Stimulated activated CD4-positive, alpha-beta T cell treated with anti-CD3 and anti-CD28 coated beads, Interleukin-1b, Interleukin-23, amount 100 ng/mL, for 48 hours (primary cell): ENCODE data around the gene UCK1.
"Not testable (repeated sequence)": the region's sequence is repeated elsewhere in the genome, so short reads cannot be mapped to it uniquely, and the experiment has no call there.

Experiments used
- DNase-seq: peaks from one replicate; pipeline ENCODE4 v3.0.0-alpha.2; 2020

The UCK1 gene

GRCh38 chr9:131523086-131523388 is 8.0 kb downstream of the UCK1 start:
- no peak for DNase-seq

- DNase-seq, result no peak
Measured at GRCh38 chr9:131522257-131523085, 8.6 kb downstream of the UCK1 start.

DNA sequence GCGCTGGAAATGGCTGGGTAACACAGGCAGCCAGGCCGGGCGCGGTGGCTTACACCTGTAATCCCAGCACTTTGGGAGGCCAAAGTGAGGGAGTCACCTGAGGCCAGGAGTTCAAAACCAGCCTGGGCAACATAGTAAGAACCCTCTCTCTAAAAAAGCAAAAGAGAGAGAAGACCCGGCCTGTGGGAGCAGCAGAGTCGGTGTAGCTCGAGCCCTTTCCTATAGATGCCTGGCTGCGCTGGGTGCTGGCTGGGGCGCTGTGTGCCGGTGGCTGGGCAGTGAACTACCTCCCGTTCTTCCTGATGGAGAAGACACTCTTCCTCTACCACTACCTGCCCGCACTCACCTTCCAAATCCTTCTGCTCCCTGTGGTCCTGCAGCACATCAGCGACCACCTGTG is 9.2 kb downstream of the UCK1 start:
- no peak for DNase-seq

DNA sequence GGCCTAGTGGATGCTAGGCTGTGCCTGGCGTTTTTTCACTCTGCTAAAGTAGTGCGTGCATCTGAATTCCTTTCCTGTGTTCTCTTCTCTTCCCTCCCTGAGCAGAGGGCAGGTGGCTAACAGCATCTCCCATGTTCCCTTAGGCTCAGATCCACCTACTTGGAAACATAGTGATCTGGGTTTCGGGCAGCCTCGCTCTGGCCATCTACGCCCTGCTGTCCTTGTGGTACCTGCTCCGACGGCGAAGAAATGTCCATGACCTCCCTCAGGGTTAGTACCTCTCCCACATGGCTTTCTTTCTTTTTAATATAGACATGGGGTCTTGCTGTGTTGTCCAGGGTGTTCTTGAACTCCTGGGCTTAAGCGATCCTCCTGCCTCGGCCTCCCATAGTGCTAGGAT is 9.9 kb downstream of the UCK1 start:
- no peak for DNase-seq

- DNase-seq, result no peak
Measured at GRCh38 chr9:131520503-131520902, 10.6 kb downstream of the UCK1 start.

DNA sequence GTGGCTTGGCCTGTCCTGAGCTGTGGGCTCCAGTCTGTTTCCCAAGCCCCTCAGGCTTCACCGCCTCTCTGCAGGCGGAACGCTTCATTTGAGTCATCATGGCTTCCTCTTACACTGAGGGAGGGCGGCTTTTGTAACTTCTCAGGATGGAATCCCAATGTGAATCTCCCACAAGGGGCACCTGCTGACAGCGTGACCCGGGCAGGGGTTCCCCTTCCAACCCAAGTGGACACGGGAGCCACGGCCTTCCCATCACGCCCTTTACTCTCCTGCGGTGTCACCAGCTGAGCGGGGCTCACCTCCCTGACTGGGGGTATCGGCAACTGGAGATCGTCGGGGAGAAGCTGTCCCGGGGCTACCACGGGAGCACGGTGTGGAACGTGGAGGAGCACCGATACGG is 12.5 kb downstream of the UCK1 start:
- no peak for DNase-seq

DNA sequence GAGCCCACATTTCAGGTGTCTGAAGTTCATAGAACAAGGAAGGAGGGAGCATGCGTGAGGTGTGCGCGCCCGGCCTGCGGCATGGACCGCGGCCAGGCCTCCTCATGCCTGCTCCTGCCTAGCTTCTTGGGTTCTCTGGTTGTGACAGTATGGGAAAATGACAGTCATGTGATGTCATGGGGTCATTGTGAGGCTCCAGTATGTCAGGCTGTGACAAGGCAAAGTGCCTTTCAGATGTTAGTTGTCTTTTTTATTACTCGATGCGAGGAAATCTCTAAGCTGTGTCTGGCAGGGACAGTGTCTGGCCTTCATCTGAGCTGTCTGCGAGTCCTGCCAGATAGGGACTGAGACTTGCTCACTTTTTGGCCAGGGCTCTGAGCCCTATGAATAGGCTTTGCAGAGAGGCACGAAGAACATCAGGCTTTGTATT is 13.3 kb downstream of the UCK1 start:
- DNase-seq, result no peak

DNA sequence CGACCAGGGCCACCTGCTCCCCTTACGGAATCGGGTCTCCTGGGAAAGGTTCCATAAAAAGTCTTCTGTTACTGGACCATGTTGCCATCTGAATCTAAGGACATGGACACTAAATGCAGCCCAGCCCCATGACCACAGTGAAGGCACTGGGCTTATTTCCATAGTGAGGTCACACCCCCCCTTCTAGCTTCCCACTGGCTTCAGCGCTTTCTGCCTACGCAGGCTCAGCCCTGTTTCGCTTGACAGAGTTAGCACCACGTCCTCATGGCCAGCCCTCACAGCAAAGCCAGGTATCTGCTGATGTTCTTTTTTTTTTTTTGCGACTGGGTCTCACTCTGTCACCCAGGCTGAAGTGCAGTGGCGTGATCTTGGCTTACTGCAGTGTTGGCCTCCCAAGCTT is 14.1 kb downstream of the UCK1 start:
- no peak for DNase-seq

DNA sequence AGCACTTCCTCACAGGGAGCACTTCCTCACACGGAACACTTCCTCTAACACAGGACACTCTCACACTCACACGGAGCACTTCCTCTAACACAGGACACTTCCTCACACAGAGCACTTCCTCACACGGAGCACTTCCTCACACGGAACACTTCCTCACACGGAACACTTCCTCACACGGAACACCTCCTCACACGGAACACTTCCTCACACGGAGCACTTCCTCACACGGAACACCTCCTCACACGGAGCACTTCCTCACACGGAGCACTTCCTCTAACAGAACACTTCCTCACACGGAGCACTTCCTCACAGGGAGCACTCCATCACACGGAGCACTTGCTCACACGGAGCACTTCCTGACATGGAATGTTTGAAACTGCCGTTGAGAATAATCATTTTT is 15.0 kb downstream of the UCK1 start:
- no peak for DNase-seq

GRCh38 chr9:131515559-131516031 is 15.5 kb downstream of the UCK1 start:
- DNase-seq, result not testable (repeated sequence)

DNA sequence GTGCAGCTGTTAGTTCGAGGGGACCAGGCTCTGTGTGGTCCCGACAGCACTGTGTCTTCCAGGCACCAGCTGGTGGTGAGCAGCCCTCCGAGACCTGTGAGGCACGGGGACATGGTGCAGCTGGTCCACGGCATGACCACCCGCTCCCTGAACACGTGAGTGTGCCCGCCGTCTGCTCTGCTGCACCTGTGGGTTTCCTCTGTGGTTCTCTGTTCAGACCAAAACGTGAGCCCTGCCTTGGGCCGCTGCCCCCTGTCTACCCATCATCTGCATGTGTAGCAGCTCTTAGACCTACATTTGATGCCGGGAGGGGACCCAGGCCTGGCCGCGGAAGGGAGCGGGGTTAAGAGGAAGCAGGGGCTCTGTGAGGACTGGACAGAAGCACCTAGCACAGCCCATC is 17.9 kb downstream of the UCK1 start:
- DNase-seq, result no peak

- no peak for DNase-seq
Measured at GRCh38 chr9:131511880-131512279, 19.2 kb downstream of the UCK1 start.

DNA sequence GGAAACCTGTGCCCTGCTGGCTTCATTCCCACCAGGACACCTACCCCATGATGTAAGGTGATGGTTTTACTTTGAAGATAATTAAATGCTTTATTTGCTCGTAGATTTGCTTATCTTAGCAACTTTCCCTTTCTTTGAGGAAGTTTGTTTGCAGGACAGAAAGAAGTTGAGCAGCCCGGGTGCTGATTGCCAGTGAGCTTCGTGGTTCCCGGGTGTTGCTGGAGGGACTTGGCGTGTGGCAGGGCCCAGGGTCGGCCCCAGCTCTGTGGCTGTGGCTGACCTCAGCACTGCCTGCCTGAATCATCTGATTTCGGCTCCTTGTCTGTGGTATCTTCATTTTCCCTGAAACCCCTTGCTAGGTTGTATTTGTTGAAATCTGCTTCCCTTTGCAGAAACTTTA is 19.6 kb downstream of the UCK1 start:
- DNase-seq, result no peak

DNA sequence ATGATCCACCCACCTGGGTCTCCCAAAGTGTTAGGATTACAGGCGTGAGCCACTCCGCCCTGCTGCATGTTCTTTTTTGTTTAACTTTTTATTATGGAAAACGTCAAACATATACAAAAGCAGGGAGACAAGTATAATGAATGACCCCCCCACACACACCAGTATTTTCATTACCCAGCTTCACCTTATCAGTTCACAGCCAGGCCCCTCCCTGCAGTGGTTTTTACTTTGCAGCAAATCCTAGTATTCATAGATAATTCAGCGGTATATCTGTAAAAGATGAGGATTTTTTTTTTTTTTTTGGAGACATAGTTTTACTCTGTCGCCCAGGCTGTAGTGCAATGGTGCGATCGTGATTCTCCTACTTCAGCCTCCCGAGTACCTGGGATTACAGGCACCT is 26.1 kb downstream of the UCK1 start:
- DNase-seq, result no peak

- DNase-seq, result peak; percentile 87
Measured at GRCh38 chr9:131503626-131504465, 27.2 kb downstream of the UCK1 start.

DNA sequence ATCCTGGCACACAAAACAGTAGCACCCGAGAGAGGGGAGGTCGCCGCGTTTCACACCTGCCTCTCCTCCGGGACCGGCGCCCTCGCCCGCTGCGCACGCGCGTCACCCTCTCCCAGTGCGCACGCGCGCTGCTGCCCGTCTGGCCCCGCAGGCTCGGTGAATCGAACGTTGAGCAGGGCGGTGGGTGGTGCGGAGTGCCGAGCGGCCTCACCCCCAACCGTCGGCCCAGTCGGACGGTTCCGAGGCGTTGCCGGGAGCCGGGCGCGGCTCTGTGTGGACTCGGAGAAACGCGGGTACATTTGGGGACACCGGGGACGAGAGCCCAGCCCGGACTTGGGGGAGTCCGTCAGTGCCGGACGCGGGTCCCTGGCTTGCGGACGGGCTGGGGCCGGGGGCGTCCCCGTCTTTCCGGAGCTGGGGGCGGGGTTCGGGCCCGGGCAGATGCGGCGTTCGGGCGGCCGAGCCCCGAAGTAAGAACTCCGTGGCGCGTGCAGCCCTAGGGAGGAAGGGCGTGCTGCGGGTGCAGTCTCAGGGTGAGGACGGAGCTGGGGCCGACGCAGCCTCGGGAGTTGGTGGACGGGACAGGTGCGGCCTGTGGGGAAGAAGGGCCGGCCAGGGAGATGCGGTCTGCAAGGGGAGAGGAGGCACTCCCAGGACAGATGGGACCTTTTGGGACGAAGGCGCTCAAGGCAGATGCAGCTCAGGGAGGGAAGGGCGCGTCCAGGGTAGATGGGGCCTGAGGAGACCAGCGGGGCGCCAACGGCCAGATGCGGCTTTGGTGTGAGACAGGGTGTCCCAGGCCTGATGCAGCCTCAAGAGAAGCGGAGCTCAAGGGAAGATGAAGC is 28.1 kb downstream of the UCK1 start, which contains the start of gene POMT1:
Gene POMT1 (plus strand): TSS at position 138 of the 845 bp plus-strand sequence. CDS start 1,301 bp downstream, outside the sequence.
- DNase-seq, result peak; percentile 90

- peak; percentile 74 for DNase-seq
Measured at GRCh38 chr9:131500939-131501541, 30.0 kb downstream of the UCK1 start.

DNA sequence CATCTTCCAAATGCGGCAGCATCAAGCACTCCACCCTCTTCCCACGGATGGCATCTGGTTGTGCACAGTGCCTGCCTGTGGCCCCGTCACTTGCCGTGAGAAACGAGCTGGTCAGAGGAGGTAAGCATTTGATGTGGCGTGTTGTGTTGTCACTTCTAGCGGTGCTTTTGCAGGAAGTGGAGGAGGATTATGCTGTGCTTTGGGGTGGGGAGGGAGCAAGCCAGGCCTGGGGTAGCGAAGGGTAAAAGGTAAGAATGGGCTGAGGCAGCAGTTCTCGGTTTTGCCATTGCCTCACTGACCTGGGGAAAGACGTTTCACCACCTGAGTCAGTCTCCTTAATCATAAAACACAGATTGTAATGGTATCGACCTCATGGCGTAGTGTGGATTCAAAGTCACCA is 30.7 kb downstream of the UCK1 start:
- peak; percentile 85 for DNase-seq

GRCh38 chr9:131499254-131499767 is 31.8 kb downstream of the UCK1 start:
- no peak for DNase-seq

DNA sequence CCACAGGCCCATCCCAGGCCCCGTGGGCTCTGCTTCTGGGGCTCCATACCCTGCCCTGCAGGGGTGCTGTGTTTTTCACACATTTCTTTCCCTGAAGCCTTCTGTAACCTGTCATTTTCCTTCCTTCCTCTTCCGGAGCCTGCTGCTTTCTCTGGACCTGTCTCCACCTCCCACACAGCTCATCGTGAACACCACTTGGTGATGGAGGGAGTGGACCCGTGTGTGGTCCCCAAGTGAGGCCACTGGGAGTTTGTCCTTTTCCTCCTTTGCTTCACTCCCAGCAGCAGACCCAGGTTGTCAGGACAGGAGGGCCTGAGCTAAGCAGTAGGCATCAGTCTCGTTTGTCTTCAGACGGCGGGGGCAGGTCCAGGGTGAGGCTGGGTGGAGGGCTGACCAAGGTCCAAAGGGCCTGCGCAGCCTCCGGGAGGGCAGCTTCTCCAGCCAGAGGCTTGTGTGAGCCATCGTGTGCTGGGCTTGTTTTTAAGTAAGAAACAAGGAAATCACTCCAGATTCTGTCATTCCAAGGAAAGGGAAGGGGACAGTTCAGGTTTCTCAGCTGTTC is 34.1 kb downstream of the UCK1 start:
- no peak for DNase-seq

DNA sequence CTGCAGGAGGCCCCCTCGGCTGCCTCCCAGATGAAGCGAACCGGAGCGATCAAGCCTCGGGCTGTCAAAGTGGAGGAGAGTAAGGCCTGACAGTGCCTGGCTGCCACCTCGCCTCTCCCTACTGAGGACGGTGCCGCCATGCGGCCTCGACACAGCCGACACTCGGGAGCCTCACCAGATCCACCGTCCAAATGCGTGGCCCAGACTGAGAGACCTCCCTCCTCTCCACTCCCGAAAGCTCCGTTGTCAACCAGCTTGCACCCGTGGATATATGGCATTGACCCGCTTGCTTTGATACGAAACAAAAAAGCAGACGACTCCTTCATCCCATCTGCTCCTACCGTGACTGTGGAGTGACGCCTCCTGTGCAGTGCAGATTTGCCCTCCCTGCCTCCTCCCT is 35.3 kb downstream of the UCK1 start:
- no peak for DNase-seq

DNA sequence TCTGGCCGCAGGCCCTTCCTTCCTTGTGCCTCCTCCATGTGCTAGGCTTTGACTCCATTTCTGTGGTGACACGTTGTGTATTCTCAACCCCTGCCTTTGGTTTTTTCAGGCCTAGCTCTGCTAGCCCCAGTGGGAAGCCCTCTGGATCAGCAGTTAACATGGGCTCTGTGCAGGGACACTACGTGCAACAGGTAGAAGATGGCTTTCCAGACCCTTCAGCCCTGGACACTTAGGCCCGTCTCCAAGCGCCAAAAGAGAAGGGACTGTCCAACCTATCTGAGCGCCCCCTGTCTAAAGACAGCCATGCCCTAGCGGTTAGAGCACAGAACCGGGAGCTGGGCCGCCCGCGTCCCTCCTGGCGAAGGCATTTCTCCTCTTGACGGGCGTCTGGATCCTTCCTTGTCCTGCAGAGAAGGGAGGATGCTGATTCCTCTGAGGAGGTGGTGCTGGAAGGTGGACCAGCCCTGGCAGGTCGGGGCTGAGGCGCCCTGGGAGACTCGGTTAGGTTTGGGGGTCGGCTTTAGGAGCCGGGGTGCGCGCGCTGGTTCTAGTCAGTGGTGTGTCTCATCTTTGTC is 36.7 kb downstream of the UCK1 start:
- no peak for DNase-seq
